Omental fat pad (tissue), 4 donors: Measurements from ENCODE around the gene RCBTB2. TPM values are rescaled to one million over a fixed set of nuclear protein-coding genes. Genes with fewer than 3 reads are reported as not detected.

Experiments
- ATAC-seq: fragments of 150-250 bp; one replicate; pipeline ENCODE4 v1.9.1; 2016; ENCODE audit warnings: mild to moderate bottlenecking, moderate library complexity; ENCODE audit not compliant: low FRiP score
- DNase-seq: peaks from one replicate; pipeline ENCODE4 v3.0.0-alpha.2; 2019; ENCODE audit warnings: low spot score
- total RNA-seq, 4 donors: library from RNA; depleted of rRNA; stranded (reverse); fragments of >200 nt; gene quantifications; one replicate each; pipeline ENCODE4 v1.1.0, GENCODE V29; 2016
- TF ChIP-seq, protein P1 (sequence below), 3 donors: fragments of 450-650 bp; IDR thresholded peaks; one replicate each; pipeline ENCODE4 v1.5.1; 2016 to 2017; ENCODE audit warnings: antibody characterized with exemption in 3 of 3, mild to moderate bottlenecking in 3 of 3, moderate library complexity in 2 of 3

The RCBTB2 gene
- total RNA-seq, 4 donors from 2014 or later: 6.7 to 30.6 (median 13.0) TPM

DNA sequence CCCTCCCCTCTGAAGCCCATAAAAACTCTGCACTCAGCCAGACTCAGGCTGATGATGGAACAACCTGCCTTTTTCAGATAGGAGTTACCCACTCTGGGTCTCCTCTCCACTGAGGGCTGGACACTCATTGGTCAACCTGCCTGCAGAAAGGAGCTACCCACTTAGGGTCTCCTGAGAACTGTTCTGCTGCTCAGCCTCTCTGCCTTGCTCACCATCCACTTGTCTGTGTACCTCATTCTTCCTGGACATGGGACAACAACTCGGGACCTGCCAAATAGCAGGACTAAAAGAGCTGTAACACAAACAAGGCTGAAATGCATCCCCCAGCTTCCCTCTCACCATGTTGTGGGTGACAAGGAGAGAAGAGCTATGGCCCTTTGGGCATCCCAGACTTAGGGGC is 18.4 kb upstream of the RCBTB2 start:
- ATAC-seq (no peak), DNase-seq (no peak)
- TF ChIP-seq, protein P1, sequence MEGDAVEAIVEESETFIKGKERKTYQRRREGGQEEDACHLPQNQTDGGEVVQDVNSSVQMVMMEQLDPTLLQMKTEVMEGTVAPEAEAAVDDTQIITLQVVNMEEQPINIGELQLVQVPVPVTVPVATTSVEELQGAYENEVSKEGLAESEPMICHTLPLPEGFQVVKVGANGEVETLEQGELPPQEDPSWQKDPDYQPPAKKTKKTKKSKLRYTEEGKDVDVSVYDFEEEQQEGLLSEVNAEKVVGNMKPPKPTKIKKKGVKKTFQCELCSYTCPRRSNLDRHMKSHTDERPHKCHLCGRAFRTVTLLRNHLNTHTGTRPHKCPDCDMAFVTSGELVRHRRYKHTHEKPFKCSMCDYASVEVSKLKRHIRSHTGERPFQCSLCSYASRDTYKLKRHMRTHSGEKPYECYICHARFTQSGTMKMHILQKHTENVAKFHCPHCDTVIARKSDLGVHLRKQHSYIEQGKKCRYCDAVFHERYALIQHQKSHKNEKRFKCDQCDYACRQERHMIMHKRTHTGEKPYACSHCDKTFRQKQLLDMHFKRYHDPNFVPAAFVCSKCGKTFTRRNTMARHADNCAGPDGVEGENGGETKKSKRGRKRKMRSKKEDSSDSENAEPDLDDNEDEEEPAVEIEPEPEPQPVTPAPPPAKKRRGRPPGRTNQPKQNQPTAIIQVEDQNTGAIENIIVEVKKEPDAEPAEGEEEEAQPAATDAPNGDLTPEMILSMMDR (IDR thresholded peaks at IDR 0.05): no peak

DNA sequence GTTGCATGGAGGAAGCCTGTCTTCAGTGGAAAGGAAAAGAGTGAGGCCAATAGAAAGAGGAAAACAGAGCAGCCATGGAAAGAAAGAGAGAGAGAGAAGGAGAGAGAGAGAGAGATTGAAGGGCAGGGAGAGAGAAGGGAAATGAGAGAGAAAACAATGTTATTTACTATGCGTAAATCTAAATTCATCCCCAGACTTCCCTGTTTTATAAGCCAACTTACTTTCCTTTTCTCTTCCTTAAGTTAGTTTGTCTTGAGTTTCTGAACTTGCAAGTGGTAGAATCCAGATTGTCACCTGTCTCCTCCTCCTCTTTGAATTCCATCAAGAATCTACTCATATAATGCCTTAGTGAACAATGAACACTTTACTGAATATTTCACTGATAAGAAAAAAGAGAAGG is 16.8 kb upstream of the RCBTB2 start:
- TF ChIP-seq, protein P1 (IDR thresholded peaks at IDR 0.05): no peak
- no peak for ATAC-seq

DNA sequence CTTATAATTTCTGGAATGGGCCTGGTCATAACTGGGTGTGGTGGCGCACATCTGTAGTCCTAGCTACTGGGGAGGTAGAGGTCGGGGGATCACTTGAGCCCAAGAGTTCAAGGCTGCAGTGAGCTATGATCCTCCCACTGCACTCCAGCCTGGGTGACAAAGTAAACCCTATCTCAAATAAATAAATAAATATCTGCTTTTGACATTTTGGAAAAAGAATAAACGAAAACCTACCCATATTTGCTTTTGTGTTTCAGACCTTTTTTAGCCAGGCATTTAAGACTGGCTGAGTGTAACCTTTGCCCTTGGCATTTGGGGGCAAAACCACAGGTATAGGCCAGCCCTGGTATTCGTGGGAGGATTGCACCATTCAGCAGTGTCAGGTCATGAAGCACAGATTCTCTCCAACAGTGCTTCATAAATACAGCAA is 14.8 kb upstream of the RCBTB2 start:
- ATAC-seq (no peak), DNase-seq (no peak)
- TF ChIP-seq, protein P1 (IDR thresholded peaks at IDR 0.05): no peak

More for the DNA sequence above, 16.8 kb upstream of the RCBTB2 start:
- DNase-seq: no peak

DNA sequence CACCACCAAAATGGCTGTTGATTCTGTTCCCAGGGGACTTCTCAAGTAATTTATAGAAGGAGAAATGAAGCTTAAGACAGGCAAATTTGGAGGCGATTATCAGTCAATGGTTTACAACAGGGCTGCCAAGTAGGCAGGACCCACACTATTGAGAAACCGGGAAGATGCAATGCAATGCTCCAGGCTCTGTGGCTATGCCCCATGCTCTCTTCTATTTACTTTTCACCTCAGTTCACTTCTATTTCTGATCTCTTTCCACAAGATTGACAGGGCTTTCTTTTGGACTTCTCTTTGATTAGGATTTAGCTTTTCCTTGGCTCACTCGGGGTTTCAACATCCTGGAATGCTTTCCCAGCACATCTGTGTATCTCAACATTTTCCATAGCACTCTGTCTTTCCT is 12.7 kb upstream of the RCBTB2 start:
- TF ChIP-seq, protein P1 (IDR thresholded peaks at IDR 0.05): no peak
- no peak for ATAC-seq
- no peak for DNase-seq

DNA sequence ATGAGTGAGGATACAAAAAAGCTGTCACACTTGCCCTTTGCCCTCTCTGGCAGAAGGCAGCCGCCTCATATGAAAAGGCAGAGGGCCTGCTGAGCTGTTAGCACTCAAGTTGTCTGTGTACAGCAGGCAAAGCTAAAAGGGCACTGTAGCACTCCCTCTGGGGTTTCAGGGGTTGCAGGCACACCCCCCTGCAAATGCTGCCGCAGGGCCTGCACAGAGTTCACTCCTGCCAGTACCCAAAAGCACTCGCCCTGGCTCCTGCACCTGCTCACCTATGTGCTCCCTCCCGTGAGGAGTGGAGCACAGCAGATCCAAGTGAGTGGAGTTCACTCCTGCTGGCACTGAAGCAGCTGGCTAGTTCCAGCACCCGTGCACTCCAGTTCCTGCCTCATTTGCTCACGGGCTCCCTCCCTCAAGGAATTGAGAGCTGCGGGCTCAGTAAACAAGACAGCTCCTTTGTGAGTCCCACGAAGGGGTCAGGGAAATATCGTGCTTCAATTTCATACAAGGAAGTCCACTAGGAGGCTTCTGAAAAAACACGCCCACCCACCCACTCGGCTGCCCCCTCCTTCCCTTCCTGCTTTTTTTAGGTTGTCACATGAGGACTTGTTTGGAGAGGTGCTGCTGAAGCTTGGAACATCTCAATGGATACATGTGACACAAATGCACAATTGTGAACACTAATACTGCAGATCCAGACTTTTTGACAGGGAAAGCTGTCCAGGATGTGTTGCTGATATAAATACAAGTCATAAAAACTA is 9.9 kb upstream of the RCBTB2 start:
- TF ChIP-seq, protein P1 (IDR thresholded peaks at IDR 0.05): no peak
- ATAC-seq (peak; percentile 23), DNase-seq (no peak)

DNA sequence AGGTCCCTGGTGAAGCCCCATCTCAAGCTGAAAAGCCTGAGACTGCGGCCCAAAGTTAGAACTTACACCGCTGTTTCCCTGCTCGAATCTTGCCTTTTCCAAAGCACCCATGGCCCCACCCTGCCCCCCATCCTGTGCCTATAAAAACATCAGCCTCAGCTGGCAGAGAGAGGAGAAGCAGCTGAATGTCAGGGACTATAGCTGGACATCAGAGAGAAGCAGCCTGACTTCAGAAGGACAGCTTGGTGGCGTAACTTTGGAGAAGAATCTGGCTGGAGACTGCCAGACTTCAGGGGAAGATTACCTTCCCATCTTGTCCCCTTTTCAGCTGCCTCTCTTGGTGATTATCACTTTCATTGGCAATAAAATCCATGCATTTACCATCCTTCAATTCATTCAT is 9.3 kb upstream of the RCBTB2 start:
- no peak for ATAC-seq
- TF ChIP-seq, protein P1 (IDR thresholded peaks at IDR 0.05): no peak
- no peak for DNase-seq

DNA sequence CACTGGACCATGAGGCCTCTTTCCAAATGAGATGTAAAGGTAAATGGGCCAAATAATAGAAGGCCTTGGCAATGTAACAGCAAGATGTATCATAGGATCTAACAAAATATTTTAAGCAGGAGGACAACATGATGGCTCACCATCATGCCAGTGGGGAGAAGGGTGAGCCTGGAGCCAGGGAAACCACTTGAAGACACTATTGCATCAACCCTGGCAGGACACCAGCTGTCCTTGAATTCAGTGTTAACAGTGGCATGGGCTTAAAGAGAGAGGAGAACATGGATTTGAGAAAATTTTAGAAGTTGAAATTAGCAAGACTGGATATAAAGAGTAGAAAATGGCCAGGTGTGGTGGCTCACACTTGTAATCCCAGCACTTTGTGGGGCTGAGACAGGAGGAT is 6.7 kb upstream of the RCBTB2 start:
- TF ChIP-seq, protein P1 (IDR thresholded peaks at IDR 0.05): no peak
- ATAC-seq: no peak
- no peak for DNase-seq
